GM18499 (cell line): ENCODE data around the gene RGS10.
"Not testable (repeated sequence)": the region's sequence is repeated elsewhere in the genome, so short reads cannot be mapped to it uniquely, and the experiment has no call there.

ENCODE experiments used
- ATAC-seq: cut with Tn5 transposase; IDR thresholded peaks from one replicate; pipeline ENCODE4 v1.9.1; 2021; ENCODE audit warnings: moderate number of reproducible peaks; ENCODE audit not compliant: insufficient read depth, unreplicated experiment

RGS10 gene

GRCh38 chr10:119542357-119542987 is at the start of gene RGS10:
TSS of gene RGS10 (minus strand) at chr10:119542719. CDS start at chr10:119542638, 81 bp downstream.
- no peak for ATAC-seq

GRCh38 chr10:119588071-119588470 is 45.6 kb upstream of the RGS10 start:
- no peak for ATAC-seq

GRCh38 chr10:119578355-119578754 is 35.8 kb upstream of the RGS10 start:
- ATAC-seq = no peak

- no peak for ATAC-seq
Measured at GRCh38 chr10:119575991-119576390, 33.5 kb upstream of the RGS10 start.

- ATAC-seq = no peak
Measured at GRCh38 chr10:119575506-119575905, 33.0 kb upstream of the RGS10 start.

GRCh38 chr10:119567978-119568377 is 25.5 kb upstream of the RGS10 start:
- no peak for ATAC-seq

- ATAC-seq = no peak
Measured at GRCh38 chr10:119562097-119562496, 19.6 kb upstream of the RGS10 start.

GRCh38 chr10:119559511-119559910 is 17.0 kb upstream of the RGS10 start:
- not testable (repeated sequence) for ATAC-seq

GRCh38 chr10:119556081-119556480 is 13.6 kb upstream of the RGS10 start:
- not testable (repeated sequence) for ATAC-seq

- ATAC-seq = no peak
Measured at GRCh38 chr10:119555178-119555784, 12.8 kb upstream of the RGS10 start.

GRCh38 chr10:119550827-119551226 is 8.3 kb upstream of the RGS10 start:
- no peak for ATAC-seq

GRCh38 chr10:119549247-119549999 is 6.9 kb upstream of the RGS10 start:
- no peak for ATAC-seq

GRCh38 chr10:119546009-119546408 is 3.5 kb upstream of the RGS10 start:
- ATAC-seq = no peak

- ATAC-seq = no peak
Measured at GRCh38 chr10:119545310-119545709, 2.8 kb upstream of the RGS10 start.

GRCh38 chr10:119543814-119544642 is 1.5 kb upstream of the RGS10 start:
- ATAC-seq = no peak

- ATAC-seq = no peak
Measured at GRCh38 chr10:119542988-119543813, 682 bp upstream of the RGS10 start.

- ATAC-seq = no peak
Measured at GRCh38 chr10:119541459-119542356, 811 bp downstream of the RGS10 start.

- ATAC-seq = no peak
Measured at GRCh38 chr10:119541046-119541445, 1.5 kb downstream of the RGS10 start.

GRCh38 chr10:119540038-119540437 is 2.5 kb downstream of the RGS10 start:
- no peak for ATAC-seq
